DND-41 (cell line): ENCODE measurements around the gene VWA1.

Experiments
- ATAC-seq: fragments of 200-7000 bp; cut with Tn5 transposase; 3 replicates; pipeline ENCODE4 v1.9.1; 2021; ENCODE audit warnings: low read depth; ENCODE audit not compliant: insufficient read depth
- DNase-seq: peaks from one replicate; pipeline ENCODE4 v3.0.0-alpha.2; 2020
- H2AFZ ChIP-seq: 2 replicates; pipeline ENCODE4 v1.6.0; 2012; ENCODE audit warnings: low read depth, low read length
- H3K27ac ChIP-seq: 2 replicates; pipeline ENCODE4 v1.5.1; 2012; ENCODE audit warnings: low read length, inconsistent platforms
- H3K27me3 ChIP-seq: fragments of 200-600 bp; sonication (generic); 2 replicates; pipeline ENCODE4 v1.6.0; 2012; ENCODE audit warnings: low read length, mild to moderate bottlenecking, inconsistent platforms; ENCODE audit not compliant: insufficient read depth, poor library complexity
- H3K36me3 ChIP-seq: 2 replicates; pipeline ENCODE4 v1.5.1; 2012; ENCODE audit warnings: low read length, inconsistent platforms; ENCODE audit not compliant: insufficient read depth
- H3K4me1 ChIP-seq: 2 replicates; pipeline ENCODE4 v1.5.1; 2012; ENCODE audit warnings: mild to moderate bottlenecking, low read length; ENCODE audit not compliant: insufficient read depth
- H3K4me2 ChIP-seq: 2 replicates; pipeline ENCODE4 v1.6.0; 2012; ENCODE audit warnings: mild to moderate bottlenecking, moderate library complexity, low read length, inconsistent platforms; ENCODE audit not compliant: insufficient read depth
- H3K4me3 ChIP-seq, 2 experiments: fragments of 200-600 bp in 1 of 2; shearing (Covaris generic) in 1 of 2; 2 replicates each; pipeline ENCODE4 v1.5.1; 2012 to 2016; ENCODE audit warnings: inconsistent platforms in 2 of 2, low read length in 2 of 2, mild to moderate bottlenecking in 2 of 2, low read depth in 1 of 2, moderate library complexity in 1 of 2
- H3K79me2 ChIP-seq: 2 replicates; pipeline ENCODE4 v1.6.0; 2012; ENCODE audit warnings: low read length, inconsistent platforms; ENCODE audit not compliant: insufficient read depth
- H3K9ac ChIP-seq: 2 replicates; pipeline ENCODE4 v1.6.0; 2012; ENCODE audit warnings: low read depth, mild to moderate bottlenecking, inconsistent platforms, low read length, moderate library complexity
- H3K9me3 ChIP-seq: 2 replicates; pipeline ENCODE4 v1.5.1; 2012; ENCODE audit warnings: low read length, moderate library complexity, mild to moderate bottlenecking, inconsistent platforms; ENCODE audit not compliant: insufficient read depth, severe bottlenecking
- H4K20me1 ChIP-seq: 2 replicates; pipeline ENCODE4 v1.6.0; 2012; ENCODE audit warnings: low read length; ENCODE audit not compliant: insufficient read depth
- CTCF ChIP-seq: IDR thresholded peaks from 2 replicates; pipeline ENCODE4 v1.5.1; 2012; ENCODE audit warnings: borderline replicate concordance, low read length, moderate library complexity, mild to moderate bottlenecking; ENCODE audit not compliant: poor library complexity, severe bottlenecking; ENCODE audit errors: extremely low read depth
- EZH2 ChIP-seq: IDR thresholded peaks from 3 replicates; pipeline ENCODE4 v1.6.1; 2012; ENCODE audit warnings: borderline replicate concordance, low read depth, mild to moderate bottlenecking, moderate library complexity, low read length, inconsistent platforms; ENCODE audit not compliant: severe bottlenecking

VWA1 gene

DNA sequence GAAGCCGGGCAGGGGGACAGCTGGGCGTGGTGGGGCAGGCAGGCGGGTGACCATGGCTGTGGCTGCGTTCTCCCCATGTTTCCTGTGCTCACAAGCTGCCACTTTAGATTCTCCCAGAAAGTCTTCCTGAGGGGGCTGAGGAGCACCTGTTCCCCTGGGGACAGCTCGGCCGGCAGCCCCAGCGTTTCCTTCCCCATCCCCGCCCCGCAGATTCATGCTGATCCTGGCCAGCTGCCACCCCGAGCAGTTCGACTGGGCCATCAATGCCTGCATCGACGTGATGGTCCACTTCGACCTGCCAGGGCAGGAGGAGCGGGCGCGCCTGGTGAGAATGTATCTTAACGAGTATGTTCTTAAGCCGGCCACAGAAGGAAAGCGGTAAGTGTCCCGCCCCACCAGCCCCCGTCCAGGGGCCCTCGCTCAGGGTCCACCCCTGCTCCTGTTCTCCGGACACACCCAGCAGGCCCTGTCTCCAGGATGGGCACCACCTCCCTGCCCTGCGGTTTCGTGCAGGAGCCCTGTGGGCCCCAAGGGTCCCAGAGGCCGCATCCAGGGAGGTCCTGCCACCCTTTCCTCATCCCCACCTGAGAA lies 25.1 kb downstream of the VWA1 start:
- Histone ChIP-seq H3K27ac (no peak overlapping the region), H2AFZ (no peak overlapping the region), H3K4me1 (no peaks in the 10 kb centered on the region), H4K20me1 (no peaks in the 10 kb centered on the region), H3K36me3 (no peaks in the 10 kb centered on the region), H3K4me2 (no peak overlapping the region), H3K9ac (no peak overlapping the region), H3K9me3 (no peaks in the 10 kb centered on the region), H3K79me2 (no peaks in the 10 kb centered on the region), H3K27me3 (no peaks in the 10 kb centered on the region), H3K4me3 (no peak overlapping the region)
- no peak for ATAC-seq
- DNase-seq: no peak
- no peak for TF ChIP-seq CTCF
- TF ChIP-seq EZH2: no peak

GRCh38 chr1:1461721-1462317 lies 26.3 kb downstream of the VWA1 start:
- no peak overlapping the region for H2AFZ ChIP-seq
- H3K36me3 ChIP-seq: no peaks in the 10 kb centered on the region
- DNase-seq (no peak), ATAC-seq (peak; percentile 52; the same call in 2 of the 3 replicates)
- no peaks in the 10 kb centered on the region for H3K4me1 ChIP-seq
- no peak overlapping the region for H3K4me3 ChIP-seq
- H3K9me3 ChIP-seq: no peaks in the 10 kb centered on the region
- TF ChIP-seq EZH2: no peak
- no peak for TF ChIP-seq CTCF
- H3K4me2 ChIP-seq: no peak overlapping the region
- H4K20me1 ChIP-seq: no peaks in the 10 kb centered on the region
- H3K27me3 ChIP-seq: no peaks in the 10 kb centered on the region
- no peak overlapping the region for H3K27ac ChIP-seq
- no peak overlapping the region for H3K9ac ChIP-seq
- no peaks in the 10 kb centered on the region for H3K79me2 ChIP-seq

DNA sequence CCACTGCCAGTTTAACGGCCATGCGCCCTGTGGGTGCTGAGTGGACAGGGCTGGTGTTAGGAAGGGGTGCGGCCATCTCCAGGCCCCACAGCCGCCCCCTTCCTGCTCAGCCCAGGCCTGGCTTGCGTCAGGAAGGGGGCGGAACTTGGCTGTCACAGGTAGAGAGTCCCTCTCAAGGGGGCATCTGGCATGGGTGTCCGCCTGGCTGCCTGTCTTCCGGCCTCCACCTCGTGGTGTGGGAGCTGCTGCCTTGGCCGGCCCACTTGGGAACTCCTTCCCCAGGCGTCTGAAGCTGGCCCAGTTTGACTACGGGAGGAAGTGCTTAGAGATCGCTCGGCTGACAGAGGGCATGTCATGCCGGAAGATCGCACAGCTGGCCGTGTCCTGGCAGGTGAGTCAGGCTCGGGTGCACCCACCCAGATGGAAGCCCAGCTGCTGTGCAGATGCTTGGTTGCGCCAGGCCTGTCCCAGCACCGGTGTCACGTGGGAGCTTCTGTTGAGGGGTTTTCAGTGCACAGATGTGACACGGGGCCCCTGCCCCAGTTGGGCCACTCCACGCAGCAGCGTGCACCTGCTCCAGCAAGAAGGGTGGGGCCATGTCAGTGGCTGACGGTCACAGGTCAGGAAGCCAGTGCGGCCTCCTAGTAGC lies 27.0 kb downstream of the VWA1 start:
- no peak overlapping the region for H3K9ac ChIP-seq
- H4K20me1 ChIP-seq: no peaks in the 10 kb centered on the region
- ATAC-seq (no peak), DNase-seq (no peak)
- H2AFZ ChIP-seq: no peak overlapping the region
- no peaks in the 10 kb centered on the region for H3K9me3 ChIP-seq
- H3K79me2 ChIP-seq: no peaks in the 10 kb centered on the region
- H3K4me3 ChIP-seq: no peak overlapping the region
- no peak for TF ChIP-seq EZH2
- no peak for TF ChIP-seq CTCF
- H3K36me3 ChIP-seq: no peaks in the 10 kb centered on the region
- no peak overlapping the region for H3K27ac ChIP-seq
- no peaks in the 10 kb centered on the region for H3K4me1 ChIP-seq
- no peaks in the 10 kb centered on the region for H3K27me3 ChIP-seq
- H3K4me2 ChIP-seq: no peak overlapping the region
